Activated CD4-positive, alpha-beta T cell treated with anti-CD3 and anti-CD28 coated beads, Interleukin-2, amount 50 U/mL, for 16 hours (primary cell): ENCODE measurements around the gene CDIPT.

Experiments used
- DNase-seq: peaks from one replicate; pipeline ENCODE4 v3.0.0-alpha.2; 2020

CDIPT gene

GRCh38 chr16:29809031-29809747, 53.8 kb downstream of the CDIPT start:
- DNase-seq, result no peak
